ENCODE results near the gene CHCHD6.

The CHCHD6 gene

DNA sequence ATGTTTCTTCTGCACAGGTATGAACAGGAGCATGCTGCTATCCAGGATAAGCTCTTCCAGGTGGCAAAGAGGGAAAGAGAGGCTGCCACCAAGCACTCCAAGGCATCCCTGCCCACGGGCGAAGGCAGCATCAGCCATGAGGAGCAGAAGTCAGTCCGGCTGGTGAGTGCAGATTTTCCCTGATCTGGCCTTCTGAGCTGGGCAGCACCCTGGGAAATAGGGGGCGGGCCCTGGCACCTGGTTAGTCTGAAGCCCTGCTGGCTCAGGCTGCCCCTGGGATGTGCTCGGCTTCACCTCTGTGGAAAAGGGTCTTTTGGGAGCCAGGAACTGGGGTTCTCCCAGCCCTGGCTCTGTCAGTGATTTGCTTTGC is 29.0 kb downstream of the CHCHD6 start:
- no peak overlapping the region for H3K4me3 ChIP-seq (ENCODE audit: low read depth, low read length)
- no peak for TF ChIP-seq CTCF (IDR thresholded peaks at IDR 0.05; ENCODE audit: low read depth, low read length)

DNA sequence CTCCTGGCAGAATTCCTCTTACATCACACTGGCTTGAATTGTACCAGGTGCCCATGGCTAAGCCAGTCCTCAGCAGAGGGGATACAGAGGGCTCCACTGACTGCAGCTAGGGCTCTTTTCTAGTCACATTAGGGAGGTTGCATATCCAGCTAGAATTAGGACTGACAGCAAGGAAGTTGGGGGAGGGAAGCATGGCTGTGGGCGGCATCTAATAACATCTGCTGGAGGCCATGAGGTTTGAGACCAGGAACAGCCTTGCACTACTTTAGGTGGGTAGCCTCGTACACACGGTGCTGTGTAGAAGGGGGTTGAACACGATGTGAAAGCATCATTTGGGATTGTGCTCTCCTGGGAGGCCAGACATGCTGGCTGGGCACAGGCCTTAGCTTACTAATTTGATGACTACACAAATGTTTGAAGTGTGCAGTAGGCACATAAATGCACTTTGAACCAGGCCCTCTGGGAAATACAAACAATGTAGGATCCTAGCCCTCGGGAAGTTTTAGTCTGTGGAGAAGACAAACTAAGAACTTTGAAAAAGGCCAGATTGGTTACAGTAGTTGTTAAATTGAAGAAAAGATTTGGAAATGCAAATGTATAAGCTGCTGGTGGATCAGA is 30.2 kb downstream of the CHCHD6 start:
- no peak for TF ChIP-seq CTCF (IDR thresholded peaks at IDR 0.05; ENCODE audit: low read depth, low read length)
- H3K4me3 ChIP-seq (ENCODE audit: low read depth, low read length): no peak overlapping the region

DNA sequence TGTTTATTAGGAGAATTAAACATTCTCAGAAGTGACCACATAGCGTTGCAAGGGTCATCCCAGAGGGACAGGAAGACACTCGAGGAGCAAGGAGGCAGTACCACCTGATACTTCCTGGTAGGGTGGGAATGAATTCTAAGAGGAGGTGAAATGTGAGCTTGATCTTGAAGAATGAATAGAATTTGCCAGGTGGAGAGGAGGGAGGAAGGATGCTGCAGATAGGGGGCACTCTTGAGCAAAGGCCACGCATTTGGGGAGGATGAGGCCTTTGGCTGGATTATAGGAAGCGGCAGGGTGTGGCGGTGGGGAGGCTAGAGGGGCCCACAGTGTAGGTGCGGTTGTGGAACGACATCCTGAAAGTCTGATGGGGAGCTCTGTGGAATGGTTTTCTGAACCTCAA is 33.5 kb downstream of the CHCHD6 start:
- peak; percentile 6; the same call in 1 of the 2 replicates for TF ChIP-seq CTCF (IDR thresholded peaks at IDR 0.05; ENCODE audit: low read depth, low read length)
- no peak overlapping the region for H3K4me3 ChIP-seq (ENCODE audit: low read depth, low read length)

- H3K4me3 ChIP-seq (ENCODE audit: low read depth, low read length): no peak overlapping the region
- TF ChIP-seq CTCF (IDR thresholded peaks at IDR 0.05; ENCODE audit: low read depth, low read length): no peak
Observed at GRCh38 chr3:126742057-126742456, 38.0 kb downstream of the CHCHD6 start.

- TF ChIP-seq CTCF (IDR thresholded peaks at IDR 0.05; ENCODE audit: low read depth, low read length): no peak
- no peak overlapping the region for H3K4me3 ChIP-seq (ENCODE audit: low read depth, low read length)
Observed at GRCh38 chr3:126743350-126743749, 39.3 kb downstream of the CHCHD6 start.

DNA sequence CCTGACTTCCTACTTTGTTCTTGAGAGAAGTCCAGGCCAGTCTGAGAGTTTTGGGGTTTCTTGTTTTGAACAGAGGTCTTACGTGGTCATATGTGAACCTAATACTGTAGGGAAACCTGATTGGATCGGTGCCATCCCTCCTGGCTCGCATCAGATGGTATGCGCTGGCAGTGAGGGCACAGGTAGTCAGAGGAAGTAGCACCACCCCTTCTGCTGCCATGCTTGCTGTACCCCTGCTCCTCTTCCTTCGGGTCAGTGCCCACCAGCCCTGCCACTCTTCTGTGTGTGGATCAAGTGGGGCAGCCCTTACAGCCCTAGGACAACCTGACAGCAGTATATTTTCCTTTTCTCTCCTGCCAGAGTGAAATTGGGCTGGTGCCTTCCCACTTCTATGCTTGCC is 39.7 kb downstream of the CHCHD6 start:
- TF ChIP-seq CTCF (IDR thresholded peaks at IDR 0.05; ENCODE audit: low read depth, low read length): no peak
- H3K4me3 ChIP-seq (ENCODE audit: low read depth, low read length): no peak overlapping the region

DNA sequence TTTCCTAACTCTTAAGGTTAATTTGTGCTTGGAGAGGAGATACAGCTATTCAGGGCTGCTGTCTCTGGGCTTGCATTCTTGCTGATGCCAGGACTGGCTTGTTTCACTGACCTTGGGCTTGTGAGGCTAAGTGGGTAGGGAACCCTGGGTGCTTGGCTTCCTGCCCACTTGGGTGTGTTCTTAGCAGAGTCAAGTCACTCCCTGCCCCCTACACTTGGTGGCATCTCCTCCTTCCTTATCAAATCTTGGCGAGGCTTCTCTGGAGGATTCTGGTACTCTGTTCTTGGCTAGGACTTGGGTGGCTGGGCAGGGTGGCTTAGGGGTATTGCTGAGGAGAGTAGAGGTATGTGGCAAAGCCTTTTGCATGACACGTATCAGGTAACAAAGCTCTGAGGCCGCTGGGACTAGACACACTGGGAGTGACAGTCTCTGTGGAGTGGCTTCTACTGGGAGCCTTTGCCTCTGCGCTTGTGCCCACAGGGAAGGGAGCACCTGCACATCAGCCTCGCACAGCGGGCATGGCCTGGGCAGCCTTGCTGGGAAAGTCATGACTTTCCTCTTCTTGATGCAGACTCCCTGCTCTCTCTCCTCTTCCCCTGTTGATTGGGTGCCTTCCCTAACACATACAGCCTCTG is 41.8 kb downstream of the CHCHD6 start:
- H3K4me3 ChIP-seq (ENCODE audit: low read depth, low read length): no peak overlapping the region
- TF ChIP-seq CTCF (IDR thresholded peaks at IDR 0.05; ENCODE audit: low read depth, low read length): no peak

Data from WI38 (cell line).